Measurements from ENCODE around the gene CXCR4.

DNA sequence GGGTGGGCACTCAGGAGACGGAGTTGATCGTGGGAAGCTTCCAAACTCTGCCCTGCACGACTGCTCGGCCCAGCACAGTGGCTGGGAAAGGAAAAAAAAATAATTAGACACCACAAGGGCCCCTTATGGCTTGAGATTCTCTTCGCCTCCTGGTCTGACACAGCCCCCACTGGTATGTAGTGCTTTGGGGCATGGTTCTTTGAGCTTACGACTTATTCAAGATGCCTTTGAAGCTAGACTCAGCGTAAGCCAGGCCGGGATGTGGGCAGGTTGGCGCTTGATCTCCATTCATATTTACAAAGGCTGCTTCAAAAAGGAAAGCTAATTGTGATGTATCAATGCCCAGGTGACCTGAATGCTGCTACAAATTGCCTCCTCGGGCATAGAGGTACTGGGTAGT lies 50.5 kb downstream of the CXCR4 start:
- TF ChIP-seq, protein P1, sequence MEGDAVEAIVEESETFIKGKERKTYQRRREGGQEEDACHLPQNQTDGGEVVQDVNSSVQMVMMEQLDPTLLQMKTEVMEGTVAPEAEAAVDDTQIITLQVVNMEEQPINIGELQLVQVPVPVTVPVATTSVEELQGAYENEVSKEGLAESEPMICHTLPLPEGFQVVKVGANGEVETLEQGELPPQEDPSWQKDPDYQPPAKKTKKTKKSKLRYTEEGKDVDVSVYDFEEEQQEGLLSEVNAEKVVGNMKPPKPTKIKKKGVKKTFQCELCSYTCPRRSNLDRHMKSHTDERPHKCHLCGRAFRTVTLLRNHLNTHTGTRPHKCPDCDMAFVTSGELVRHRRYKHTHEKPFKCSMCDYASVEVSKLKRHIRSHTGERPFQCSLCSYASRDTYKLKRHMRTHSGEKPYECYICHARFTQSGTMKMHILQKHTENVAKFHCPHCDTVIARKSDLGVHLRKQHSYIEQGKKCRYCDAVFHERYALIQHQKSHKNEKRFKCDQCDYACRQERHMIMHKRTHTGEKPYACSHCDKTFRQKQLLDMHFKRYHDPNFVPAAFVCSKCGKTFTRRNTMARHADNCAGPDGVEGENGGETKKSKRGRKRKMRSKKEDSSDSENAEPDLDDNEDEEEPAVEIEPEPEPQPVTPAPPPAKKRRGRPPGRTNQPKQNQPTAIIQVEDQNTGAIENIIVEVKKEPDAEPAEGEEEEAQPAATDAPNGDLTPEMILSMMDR (IDR thresholded peaks at IDR 0.05), result no peak
- TF ChIP-seq POLR2A (IDR thresholded peaks at IDR 0.05), result no peak

Measured in testis (tissue), 2 donors.